ENCODE results near the gene SLC2A9. TPM values are rescaled to one million over a fixed set of nuclear protein-coding genes. Genes with fewer than 3 reads are reported as not detected.

Gene SLC2A9
- total RNA-seq, 1 experiment from 2014 or later, result 0.24 TPM

- DNase-seq (ENCODE audit: low read depth, low spot score), result no peak
Measured at GRCh38 chr4:10007793-10008608, 13.3 kb downstream of the SLC2A9 start.

GRCh38 chr4:10007436-10007740 is 13.9 kb downstream of the SLC2A9 start:
- no peak for DNase-seq (ENCODE audit: low read depth, low spot score)
- in situ Hi-C loops (cut with HindIII; ENCODE audit: low pct_unique_long_range_greater_than_20kb, low sequenced_read_pairs), result no loop called here

More at GRCh38 chr4:10007793-10008608, 13.3 kb downstream of the SLC2A9 start:
- in situ Hi-C loops (cut with HindIII; ENCODE audit: low pct_unique_long_range_greater_than_20kb, low sequenced_read_pairs), result no loop called here

DNA sequence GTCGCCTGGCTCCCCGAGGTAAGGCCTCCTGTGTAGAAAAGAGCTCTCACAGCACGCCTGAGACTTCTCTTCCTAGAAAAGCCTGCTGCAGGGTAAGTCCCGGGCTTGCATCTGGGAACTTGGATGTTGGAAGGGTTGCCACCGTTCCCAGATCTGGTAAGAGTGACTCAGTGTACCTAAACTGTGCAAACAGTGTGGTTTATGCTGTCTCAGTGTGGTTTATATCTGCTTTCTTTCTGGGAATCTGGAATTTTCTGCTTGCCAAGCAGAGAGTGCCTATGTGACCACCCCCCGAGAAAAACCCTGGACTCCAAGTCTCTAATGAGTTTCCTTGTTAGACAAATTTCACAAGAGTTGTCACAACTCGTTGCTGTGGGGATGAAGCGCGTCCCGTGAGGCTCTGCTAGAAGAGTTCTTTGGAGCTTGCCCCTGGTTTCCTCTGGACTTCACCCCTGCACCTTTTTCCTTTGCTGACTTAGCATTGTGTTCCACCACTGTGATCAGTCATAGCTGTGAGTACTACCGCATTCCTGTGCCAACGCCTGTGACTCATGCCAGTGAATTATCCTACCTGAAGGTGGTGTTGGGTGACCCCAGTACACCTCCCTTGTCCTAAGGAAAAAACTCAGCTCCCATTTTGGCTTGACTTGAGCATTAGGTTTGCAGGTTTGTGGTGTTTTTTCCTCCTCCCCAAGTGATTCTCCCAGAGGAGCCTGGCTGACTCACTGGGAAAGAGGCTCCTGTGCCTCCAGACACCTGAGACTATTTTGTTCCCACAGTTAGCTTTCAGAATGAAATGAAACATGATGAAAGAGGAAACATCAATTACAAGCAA is 14.5 kb downstream of the SLC2A9 start:
- in situ Hi-C loops (cut with HindIII; ENCODE audit: low pct_unique_long_range_greater_than_20kb, low sequenced_read_pairs), result no loop called here
- DNase-seq (ENCODE audit: low read depth, low spot score), result no peak

DNA sequence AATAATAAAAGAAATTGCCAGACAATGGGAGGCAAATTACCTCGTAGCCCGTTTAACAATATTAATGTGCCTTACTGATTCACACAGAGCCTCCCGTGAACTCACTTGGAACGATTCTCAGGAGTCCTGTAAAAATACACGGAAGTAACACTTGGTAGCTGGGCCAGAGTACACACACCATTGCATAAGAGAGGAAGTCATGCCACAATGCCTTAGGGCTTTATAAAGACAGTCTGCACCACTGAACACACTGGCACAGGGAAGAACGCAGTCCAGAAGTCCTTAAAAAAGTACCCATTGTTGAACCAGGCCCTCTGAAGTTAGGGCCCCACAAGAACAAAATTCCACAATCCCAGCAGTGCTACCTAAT is 15.1 kb downstream of the SLC2A9 start:
- peak; percentile 81 for DNase-seq (ENCODE audit: low read depth, low spot score)
- in situ Hi-C loops (cut with HindIII; ENCODE audit: low pct_unique_long_range_greater_than_20kb, low sequenced_read_pairs), result no loop called here

GRCh38 chr4:10005632-10006031 is 15.7 kb downstream of the SLC2A9 start:
- no peak for DNase-seq (ENCODE audit: low read depth, low spot score)
- in situ Hi-C loops (cut with HindIII; ENCODE audit: low pct_unique_long_range_greater_than_20kb, low sequenced_read_pairs), result no loop called here

DNA sequence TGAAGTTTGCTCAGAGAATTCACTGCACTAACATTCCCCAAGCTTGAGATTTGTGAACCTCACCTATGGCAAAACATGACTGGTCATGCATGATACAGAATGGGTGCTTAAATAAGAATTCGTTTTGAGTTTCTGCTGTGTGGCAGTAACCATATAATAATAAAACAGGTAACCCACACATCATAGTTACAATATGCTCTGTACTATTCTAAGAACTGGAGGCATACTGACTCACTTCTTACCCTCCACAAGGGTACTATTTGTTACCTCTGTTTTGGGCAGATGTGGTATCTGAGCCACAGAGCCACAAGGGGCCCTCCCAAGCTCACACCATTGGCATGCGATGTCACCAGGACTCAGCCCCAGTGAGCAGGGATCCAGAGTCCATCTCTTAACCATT is 17.6 kb downstream of the SLC2A9 start:
- no peak for DNase-seq (ENCODE audit: low read depth, low spot score)
- in situ Hi-C loops (cut with HindIII; ENCODE audit: low pct_unique_long_range_greater_than_20kb, low sequenced_read_pairs), result no loop called here

DNA sequence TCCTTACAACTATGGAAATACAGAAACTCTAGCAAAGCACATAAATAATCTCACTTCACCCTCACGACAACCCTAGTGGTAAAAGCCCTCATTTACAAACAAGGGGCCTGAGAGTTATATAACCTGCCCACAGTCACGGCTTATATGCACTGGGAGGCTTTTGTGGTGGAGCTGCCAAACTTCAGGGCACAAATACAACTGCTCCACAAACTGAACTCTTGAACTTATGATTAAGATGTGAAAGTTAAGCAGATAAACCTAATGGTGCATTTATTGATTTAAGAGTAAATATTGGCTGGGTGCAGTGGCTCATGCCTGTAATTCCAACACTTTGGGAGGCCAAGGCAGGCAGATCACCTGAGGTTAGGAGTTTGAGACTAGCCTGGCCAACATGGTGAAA is 19.0 kb downstream of the SLC2A9 start:
- DNase-seq (ENCODE audit: low read depth, low spot score), result no peak
- in situ Hi-C loops (cut with HindIII; ENCODE audit: low pct_unique_long_range_greater_than_20kb, low sequenced_read_pairs), result no loop called here

DNA sequence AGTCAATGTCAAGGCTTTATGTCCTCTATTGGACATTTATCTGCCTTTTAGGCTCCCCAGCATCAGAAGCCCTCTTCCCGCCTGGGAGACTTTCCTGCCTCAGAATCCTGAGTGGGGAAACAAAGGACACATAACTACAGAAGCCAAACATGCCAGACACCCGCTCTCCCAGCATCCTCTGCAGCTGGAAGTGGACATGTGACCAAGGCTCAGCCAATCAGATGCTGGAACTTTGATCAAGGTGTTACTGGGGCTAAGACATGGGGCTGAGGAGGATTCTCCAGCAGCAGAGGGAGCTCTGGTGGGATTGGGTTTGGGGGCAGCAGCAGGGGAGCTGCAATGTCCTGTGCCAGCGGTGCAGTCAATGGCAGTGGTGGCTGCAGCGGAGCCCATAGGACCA is 19.5 kb downstream of the SLC2A9 start:
- in situ Hi-C loops (cut with HindIII; ENCODE audit: low pct_unique_long_range_greater_than_20kb, low sequenced_read_pairs), result no loop called here
- no peak for DNase-seq (ENCODE audit: low read depth, low spot score)

DNA sequence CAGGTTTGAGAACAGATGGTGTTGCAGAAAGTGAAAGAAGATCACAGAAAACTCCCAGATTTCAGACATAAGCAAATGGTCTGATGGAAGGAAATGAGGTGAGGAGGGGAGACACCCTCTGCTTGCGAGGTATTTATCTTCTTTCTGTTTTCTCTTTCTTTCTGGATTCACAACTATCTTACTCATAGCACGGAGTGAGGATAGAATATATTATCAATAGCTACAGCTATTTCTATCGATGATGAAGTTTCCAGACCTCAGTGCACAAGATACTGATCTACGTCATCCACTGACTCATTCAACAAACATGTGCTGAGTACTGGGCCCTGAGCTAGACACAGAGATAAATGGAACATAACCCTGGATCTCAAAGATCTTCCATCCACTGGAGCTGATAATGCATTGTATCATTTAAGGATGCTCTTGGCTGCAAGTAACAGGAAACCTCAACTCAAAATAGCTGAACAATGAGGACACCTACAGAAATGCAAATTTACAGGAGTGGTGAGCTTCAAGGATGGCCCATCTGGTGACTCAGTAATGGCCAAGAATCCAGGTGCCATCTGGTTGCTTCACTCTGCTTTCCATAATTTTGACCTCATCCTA is 21.2 kb downstream of the SLC2A9 start:
- DNase-seq (ENCODE audit: low read depth, low spot score), result no peak

DNA sequence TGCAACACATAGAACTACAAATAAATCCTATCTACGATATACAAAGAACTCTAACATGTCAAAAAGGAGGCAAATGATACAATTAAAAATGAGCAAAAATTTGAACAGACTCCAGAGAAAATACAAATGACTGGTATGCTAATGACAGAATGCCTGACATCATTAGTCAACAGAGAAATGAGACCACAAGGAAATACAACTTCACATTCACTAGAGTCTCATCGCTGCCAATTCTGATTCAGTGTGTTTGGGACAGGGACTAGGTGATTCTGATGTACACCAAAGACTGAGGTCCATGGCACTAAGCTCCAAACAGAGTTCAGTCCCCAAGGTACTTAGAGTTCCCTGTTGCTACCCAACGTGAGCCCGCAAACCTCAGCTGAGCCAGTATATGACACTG is 23.4 kb downstream of the SLC2A9 start:
- DNase-seq (ENCODE audit: low read depth, low spot score), result no peak
- in situ Hi-C loops (cut with HindIII; ENCODE audit: low pct_unique_long_range_greater_than_20kb, low sequenced_read_pairs), result no loop called here

More for the DNA sequence above, 21.2 kb downstream of the SLC2A9 start:
- in situ Hi-C loops (cut with HindIII; ENCODE audit: low pct_unique_long_range_greater_than_20kb, low sequenced_read_pairs), result no loop called here

GRCh38 chr4:9996319-9997110 is 24.8 kb downstream of the SLC2A9 start:
- in situ Hi-C loops (cut with HindIII; ENCODE audit: low pct_unique_long_range_greater_than_20kb, low sequenced_read_pairs), result no loop called here
- DNase-seq (ENCODE audit: low read depth, low spot score), result no peak

- in situ Hi-C loops (cut with HindIII; ENCODE audit: low pct_unique_long_range_greater_than_20kb, low sequenced_read_pairs), result no loop called here
- no peak for DNase-seq (ENCODE audit: low read depth, low spot score)
Measured at GRCh38 chr4:9994246-9994847, 26.9 kb downstream of the SLC2A9 start.

DNA sequence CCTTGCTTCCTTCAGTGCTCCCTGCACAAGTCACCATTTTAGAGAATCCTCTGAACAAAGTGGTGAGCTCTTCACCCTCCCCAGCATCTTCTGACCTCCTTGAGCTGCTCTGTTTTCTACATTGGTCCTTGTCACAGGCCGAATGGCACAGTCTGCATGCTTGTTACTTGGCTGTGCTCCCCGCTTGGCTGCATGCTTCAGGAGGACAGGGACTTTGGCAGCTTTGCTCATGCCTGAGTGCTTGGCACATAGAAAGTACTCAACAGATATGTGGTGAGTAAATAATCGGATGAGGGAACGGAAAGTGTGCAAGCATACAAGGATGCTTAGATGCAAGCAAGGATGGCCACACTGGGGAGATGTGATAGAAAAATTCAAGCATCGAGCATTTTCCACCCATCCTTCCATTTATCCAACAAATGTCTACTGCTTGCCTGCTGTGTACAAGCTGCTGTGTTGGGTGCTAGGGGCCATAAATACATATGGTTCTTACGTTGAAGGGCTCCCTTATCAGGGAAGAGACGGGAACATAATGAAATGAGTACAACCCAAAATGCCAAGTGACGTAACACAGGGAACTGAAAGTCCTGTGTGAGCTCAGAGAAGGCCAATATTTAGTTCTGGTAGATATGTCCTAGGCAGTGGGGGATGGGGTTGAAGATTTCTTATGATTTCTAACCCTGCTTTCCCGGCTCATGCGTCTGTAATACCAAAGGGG is 31.2 kb downstream of the SLC2A9 start:
- DNase-seq (ENCODE audit: low read depth, low spot score), result no peak
- in situ Hi-C loops (cut with HindIII; ENCODE audit: low pct_unique_long_range_greater_than_20kb, low sequenced_read_pairs), result no loop called here

- in situ Hi-C loops (cut with HindIII; ENCODE audit: low pct_unique_long_range_greater_than_20kb, low sequenced_read_pairs), result no loop called here
- DNase-seq (ENCODE audit: low read depth, low spot score), result no peak
Measured at GRCh38 chr4:9988933-9989332, 32.4 kb downstream of the SLC2A9 start.

- no peak for DNase-seq (ENCODE audit: low read depth, low spot score)
- in situ Hi-C loops (cut with HindIII; ENCODE audit: low pct_unique_long_range_greater_than_20kb, low sequenced_read_pairs), result no loop called here
Measured at GRCh38 chr4:9988363-9988749, 32.9 kb downstream of the SLC2A9 start.

GRCh38 chr4:9987749-9988362 is 33.4 kb downstream of the SLC2A9 start:
- no peak for DNase-seq (ENCODE audit: low read depth, low spot score)
- in situ Hi-C loops (cut with HindIII; ENCODE audit: low pct_unique_long_range_greater_than_20kb, low sequenced_read_pairs), result no loop called here

- no peak for DNase-seq (ENCODE audit: low read depth, low spot score)
- in situ Hi-C loops (cut with HindIII; ENCODE audit: low pct_unique_long_range_greater_than_20kb, low sequenced_read_pairs), result no loop called here
Measured at GRCh38 chr4:9984621-9985020, 36.7 kb downstream of the SLC2A9 start.
